H1 (cell line): ENCODE data around the gene KLHL33. TPM values are rescaled to one million over a fixed set of nuclear protein-coding genes. Genes with fewer than 3 reads are reported as not detected.

Source experiments
- CTCF ChIA-PET: fragments of 300-600 bp; sonication (Branson Sonifier 250); formaldehyde crosslinking; loops from one replicate; lab custom pipeline; 2021; ENCODE audit not compliant: partially characterized antibody; lab: Charles Lee
- POLR2A ChIA-PET: fragments of 300-600 bp; sonication (Branson Sonifier 250); formaldehyde crosslinking; loops from one replicate; lab custom pipeline; 2021; ENCODE audit warnings: inconsistent platforms; ENCODE audit not compliant: partially characterized antibody; lab: Charles Lee
- DNase-seq, 2 experiments: peaks; one replicate each; pipeline versions ENCODE4 v3.0.0 to v3.0.0-alpha.2; 2010 to 2022; ENCODE audit warnings: low spot score in 2 of 2, low read depth in 1 of 2, mixed read lengths in 1 of 2
- FAIRE-seq: peaks from 2 replicates; lab custom pipeline; 2011; peaks lifted over from hg19 to GRCh38; lab: Jason Lieb, UNC
- H2AFZ ChIP-seq: 2 replicates; pipeline ENCODE4 v1.8.1; 2012; ENCODE audit warnings: low read length, inconsistent platforms
- H2AK5ac ChIP-seq: 2 replicates; pipeline ENCODE4 v1.6.1; 2013; ENCODE audit warnings: low read depth, low read length
- H2BK120ac ChIP-seq: replicated peaks from 2 replicates; pipeline ENCODE3; 2013; ENCODE audit warnings: low read depth, low read length, inconsistent platforms
- H2BK12ac ChIP-seq: 2 replicates; pipeline ENCODE4 v1.6.1; 2013; ENCODE audit warnings: low read depth, low read length
- H2BK15ac ChIP-seq: 2 replicates; pipeline ENCODE4 v1.6.1; 2013; ENCODE audit warnings: low read length
- H2BK20ac ChIP-seq: 2 replicates; pipeline ENCODE4 v1.6.1; 2013; ENCODE audit warnings: low read length
- H2BK5ac ChIP-seq: 2 replicates; pipeline ENCODE4 v1.6.1; 2013; ENCODE audit warnings: low read depth, low read length
- H3K14ac ChIP-seq: 2 replicates; pipeline ENCODE4 v1.6.1; 2013; ENCODE audit warnings: inconsistent platforms; ENCODE audit not compliant: insufficient read length
- H3K18ac ChIP-seq: 2 replicates; pipeline ENCODE4 v1.6.1; 2013; ENCODE audit warnings: low read length; ENCODE audit errors: extremely low read depth
- H3K23ac ChIP-seq: 2 replicates; pipeline ENCODE4 v1.6.1; 2013; ENCODE audit warnings: inconsistent platforms; ENCODE audit not compliant: insufficient read length
- H3K23me2 ChIP-seq: 2 replicates; pipeline ENCODE4 v1.6.1; 2013; ENCODE audit warnings: low read depth, low read length
- H3K27ac ChIP-seq: 2 replicates; pipeline ENCODE4 v1.6.1; 2011; ENCODE audit warnings: low read depth, low read length, inconsistent platforms
- H3K27me3 ChIP-seq, 4 experiments: replicated peaks in 1 of 4; 1 replicate in 1 of 4; 2 replicates in 3 of 4; pipeline versions ENCODE4 v1.6.1 to v1.8.1; 2011 to 2013; ENCODE audit warnings: low read length in 3 of 4, mild to moderate bottlenecking in 3 of 4, inconsistent platforms in 2 of 4, mixed read lengths in 2 of 4, moderate library complexity in 1 of 4; ENCODE audit not compliant: control insufficient read depth in 3 of 4, insufficient read depth in 3 of 4; ENCODE audit errors: extremely low read depth in 1 of 4
- H3K36me3 ChIP-seq, 4 experiments: 2 replicates each; pipeline versions ENCODE4 v1.6.1 to v1.8.1; 2011 to 2013; ENCODE audit warnings: mild to moderate bottlenecking in 4 of 4, low read length in 3 of 4, moderate library complexity in 2 of 4, control low read depth in 1 of 4, inconsistent platforms in 1 of 4; ENCODE audit not compliant: insufficient read depth in 4 of 4, control insufficient read depth in 2 of 4
- H3K4ac ChIP-seq: replicated peaks from 2 replicates; pipeline ENCODE3; 2013; ENCODE audit warnings: low read length, low read depth, mixed read lengths, inconsistent platforms; ENCODE audit not compliant: insufficient read length
- H3K4me1 ChIP-seq, 4 experiments: replicated peaks in 1 of 4; 1 replicate in 1 of 4; 2 replicates in 3 of 4; pipeline versions ENCODE4 v1.6.1 to v1.8.1; 2011 to 2013; ENCODE audit warnings: low read length in 3 of 4, inconsistent platforms in 2 of 4, mixed read lengths in 1 of 4; ENCODE audit not compliant: insufficient read depth in 4 of 4, control insufficient read depth in 3 of 4
- H3K4me2 ChIP-seq, 2 experiments: 2 replicates each; pipeline versions ENCODE4 v1.6.1 to v1.8.1; 2011 to 2013; ENCODE audit warnings: low read depth in 2 of 2, low read length in 2 of 2, control low read depth in 1 of 2, inconsistent platforms in 1 of 2, mild to moderate bottlenecking in 1 of 2; ENCODE audit not compliant: insufficient read depth in 1 of 2
- H3K4me3 ChIP-seq, 4 experiments: fragments of 200-600, 300-600 bp in 1 of 4; sonication (generic), shearing (Covaris generic), sonication (Bioruptor Twin) in 1 of 4; 2 replicates each; pipeline versions ENCODE4 v1.5.1 to v1.8.1; 2011 to 2016; ENCODE audit warnings: low read length in 4 of 4, low read depth in 3 of 4, control low read depth in 2 of 4, inconsistent platforms in 2 of 4, mild to moderate bottlenecking in 2 of 4, mixed read lengths in 1 of 4, moderate library complexity in 1 of 4; ENCODE audit not compliant: insufficient read depth in 2 of 4; ENCODE audit errors: extremely low read depth in 1 of 4
- H3K56ac ChIP-seq: replicated peaks from 2 replicates; pipeline ENCODE3; 2013; ENCODE audit warnings: low read depth, mild to moderate bottlenecking, mixed read lengths, low read length, inconsistent platforms; ENCODE audit not compliant: insufficient read length
- H3K79me1 ChIP-seq: 2 replicates; pipeline ENCODE4 v1.6.1; 2013; ENCODE audit warnings: low read depth, low read length, control low read depth
- H3K79me2 ChIP-seq, 2 experiments: 2 replicates each; pipeline versions ENCODE4 v1.6.1 to v1.8.1; 2012 to 2013; ENCODE audit warnings: low read length in 2 of 2, mild to moderate bottlenecking in 2 of 2, inconsistent platforms in 1 of 2; ENCODE audit not compliant: insufficient read depth in 2 of 2, control insufficient read depth in 1 of 2
- H3K9ac ChIP-seq, 4 experiments: replicated peaks in 1 of 4; 1 replicate in 1 of 4; 2 replicates in 3 of 4; pipeline versions ENCODE4 v1.6.1 to v1.8.1; 2011 to 2013; ENCODE audit warnings: low read depth in 3 of 4, low read length in 3 of 4, control low read depth in 2 of 4, mild to moderate bottlenecking in 2 of 4, moderate library complexity in 2 of 4, inconsistent platforms in 1 of 4; ENCODE audit errors: extremely low read depth in 1 of 4
- H3K9me3 ChIP-seq, 2 experiments: 2 replicates each; pipeline versions ENCODE4 v1.6.1 to v1.8.1; 2012 to 2013; ENCODE audit warnings: mild to moderate bottlenecking in 2 of 2, moderate library complexity in 2 of 2, control low read depth in 1 of 2, inconsistent platforms in 1 of 2, low read depth in 1 of 2, low read length in 1 of 2, mixed read lengths in 1 of 2; ENCODE audit not compliant: insufficient read depth in 2 of 2
- H4K20me1 ChIP-seq, 2 experiments: replicated peaks in 1 of 2; 2 replicates each; pipeline versions ENCODE3 to v1.8.1; 2011 to 2013; ENCODE audit warnings: inconsistent platforms in 2 of 2, low read length in 2 of 2, mild to moderate bottlenecking in 1 of 2; ENCODE audit not compliant: insufficient read depth in 2 of 2, control insufficient read depth in 1 of 2
- H4K5ac ChIP-seq: 2 replicates; pipeline ENCODE4 v1.6.1; 2013; ENCODE audit warnings: low read length, low read depth, mixed read lengths, inconsistent platforms; ENCODE audit not compliant: insufficient read length
- H4K8ac ChIP-seq: 2 replicates; pipeline ENCODE4 v1.8.0; 2013; ENCODE audit warnings: mild to moderate bottlenecking, moderate library complexity, low read length, inconsistent platforms; ENCODE audit not compliant: insufficient read depth; ENCODE audit errors: extremely low read depth
- H4K91ac ChIP-seq: replicated peaks from 2 replicates; pipeline ENCODE3; 2013; ENCODE audit warnings: low read length, mixed read lengths, inconsistent platforms; ENCODE audit not compliant: insufficient read length
- BCL11A ChIP-seq, 2 experiments: IDR thresholded peaks; one replicate each; pipeline ENCODE4 v1.6.1; 2011; ENCODE audit warnings: low read depth in 2 of 2, low read length in 2 of 2, mild to moderate bottlenecking in 2 of 2
- CEBPB ChIP-seq: IDR thresholded peaks from 2 replicates; pipeline ENCODE4 v1.6.1; 2012; ENCODE audit warnings: low read depth, low read length
- EGR1 ChIP-seq: IDR thresholded peaks from 2 replicates; pipeline ENCODE4 v1.6.1; 2011; ENCODE audit warnings: low read depth, low read length, borderline replicate concordance
- FOSL1 ChIP-seq: IDR thresholded peaks from 2 replicates; pipeline ENCODE4 v1.6.1; 2011; ENCODE audit warnings: mild to moderate bottlenecking, low read depth, low read length, moderate library complexity; ENCODE audit not compliant: insufficient read depth
- GABPA ChIP-seq: IDR thresholded peaks from 2 replicates; pipeline ENCODE4 v1.6.1; 2011; ENCODE audit warnings: mild to moderate bottlenecking, low read length, moderate library complexity, borderline replicate concordance; ENCODE audit not compliant: insufficient read depth
- KDM5A ChIP-seq: fragments of 200-600 bp; IDR thresholded peaks from 2 replicates; pipeline ENCODE4 v1.7.1; 2012; ENCODE audit warnings: mild to moderate bottlenecking, low read length, inconsistent platforms, mixed read lengths
- MAFK ChIP-seq: IDR thresholded peaks from 2 replicates; pipeline ENCODE4 v1.6.1; 2012; ENCODE audit warnings: low read depth, mild to moderate bottlenecking, improper control_type of control experiment, low read length
- POU5F1 ChIP-seq: IDR thresholded peaks from 2 replicates; pipeline ENCODE4 v1.6.1; 2011; ENCODE audit warnings: low read depth, mild to moderate bottlenecking, low read length, moderate library complexity
- SAP30 ChIP-seq: fragments of 300-600 bp; sonication (generic); IDR thresholded peaks from 2 replicates; pipeline ENCODE4 v1.7.1; 2012; ENCODE audit warnings: low read length, moderate library complexity, mild to moderate bottlenecking, inconsistent platforms; ENCODE audit not compliant: insufficient read depth, insufficient replicate concordance
- SIN3A ChIP-seq, 2 experiments: IDR thresholded peaks in 1 of 2; conservative IDR thresholded peaks in 1 of 2; 2 replicates each; pipeline ENCODE4 v1.6.1; 2011 to 2012; ENCODE audit warnings: low read length in 2 of 2, improper control_type of control experiment in 1 of 2, low read depth in 1 of 2, mild to moderate bottlenecking in 1 of 2
- SP1 ChIP-seq: IDR thresholded peaks from 2 replicates; pipeline ENCODE4 v1.6.1; 2011; ENCODE audit warnings: low read depth, low read length
- SRF ChIP-seq: IDR thresholded peaks from 2 replicates; pipeline ENCODE4 v1.6.1; 2011; ENCODE audit warnings: mild to moderate bottlenecking, low read depth, low read length, moderate library complexity
- TEAD4 ChIP-seq: IDR thresholded peaks from 2 replicates; pipeline ENCODE4 v1.6.1; 2012; ENCODE audit warnings: low read depth, low read length, inconsistent platforms, mixed read lengths
- WGBS, 2 experiments: shearing (Covaris generic) in 1 of 2; methylation state at CpG; one replicate each; pipeline versions ENCODE4 v1.1.6 to v1.1.7; 2013 to 2015; ENCODE audit warnings: low lambda C conversion rate in 2 of 2, mixed read lengths in 2 of 2, inconsistent platforms in 1 of 2, low coverage in 1 of 2, missing lambda C conversion rate in 1 of 2; ENCODE audit not compliant: insufficient replicate concordance in 2 of 2, insufficient coverage in 1 of 2, insufficient read length in 1 of 2; ENCODE audit errors: extremely low coverage in 1 of 2, missing lambda C conversion rate in 1 of 2; 5-methylcytosine and 5-hydroxymethylcytosine counted together
- polyA plus RNA-seq, 7 experiments: library from polyadenylated mRNA; depleted of rRNA in 3 of 7; stranded (reverse) in 5 of 7; unstranded in 2 of 7; fragments of >200 nt in 5 of 7; fragments of 200-250 nt in 2 of 7; gene quantifications; 1 replicate in 5 of 7; 2 replicates in 1 of 7; 4 replicates in 1 of 7; pipeline versions ENCODE4 v1.2.1 to v1.2.3, GENCODE V29; 2011 to 2013; ENCODE audit warnings: missing spikeins in 2 of 7, mixed read lengths in 2 of 7
- total RNA-seq: library from RNA; stranded (reverse); fragmentation: NEBNext Ultra II Directional; extraction: Animal tissue kit (Norgen Biotek cat#: 25700); gene quantifications from 2 replicates; pipeline ENCODE4 v1.2.1, GENCODE V29; 2021

KLHL33 gene
- total and polyA plus RNA-seq, 2 of the 8 experiments (the other 6 are each of a cell fraction or from before 2014, with no cell fraction given), result 0.11 to 0.17 TPM

DNA sequence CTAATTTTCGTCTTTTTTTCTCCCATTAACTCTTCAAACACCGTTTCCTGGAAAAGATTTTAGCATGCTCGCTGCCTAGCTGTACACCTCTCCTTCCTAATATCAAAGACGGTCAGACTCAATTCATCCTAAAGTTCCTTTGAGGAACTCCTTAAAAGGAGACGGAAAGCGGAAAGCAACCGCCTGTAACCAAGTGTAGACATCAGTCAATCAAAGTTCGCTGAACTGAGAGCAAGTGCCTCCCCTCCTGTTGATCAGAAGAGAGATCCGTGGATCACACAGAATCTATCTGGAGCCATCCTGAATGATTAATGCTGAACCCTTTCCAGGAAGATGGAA lies 22.3 kb downstream of the KLHL33 start:
- CTCF ChIA-PET, result interaction anchor here (0.9 to 3.7 kb wide), 6 partner anchors 11 to 195 kb away, joined by 3 to 35 read pairs (median 6); partner anchors contain the start of genes APEX1 and OSGEP
- DNase-seq, result no peak

More for the DNA sequence above, 22.3 kb downstream of the KLHL33 start:
- Histone ChIP-seq H3K4me2 (peak overlapping the region; percentile 68 to 81), H3K4me3 (peak overlapping the region; percentile 91 to 97 (median 92)), H3K27ac (no peak overlapping the region), H4K5ac (no peak overlapping the region), H3K14ac (no peak overlapping the region), H3K9me3 (no peaks in the 10 kb centered on the region), H3K36me3 (no peaks in the 10 kb centered on the region), H2BK20ac (no peak overlapping the region), H3K18ac (no peak overlapping the region), H3K4ac (no peak overlapping the region), H3K79me1 (0 out of 2 replicates have a peak, but pooled peaks cover 3% of the 10 kb centered on the region), H2BK12ac (no peak overlapping the region), H3K4me1 (peaks cover 0 to 5% (median 3%) of the 10 kb centered on the region in 4 experiments; a peak in 3 of 7 replicates), H3K27me3 (no peaks in the 10 kb centered on the region), H2BK120ac (no peak overlapping the region), H4K8ac (no peak overlapping the region), H4K20me1 (no peaks in the 10 kb centered on the region), H4K91ac (no peak overlapping the region), H2AK5ac (no peak overlapping the region), H3K56ac (peak overlapping the region; percentile 60), H3K9ac (peak overlapping the region in 2 of 4 experiments; percentile 38 to 63; a peak in 5 of 7 replicates), H3K23ac (no peak overlapping the region), H3K23me2 (peaks cover 7% of the 10 kb centered on the region), H3K79me2 (no peaks in the 10 kb centered on the region; a peak in 1 of 4 replicates), H2BK5ac (no peak overlapping the region), H2AFZ (peak overlapping the region; percentile 37)
- FAIRE-seq, result no peak
- POLR2A ChIA-PET, result interaction anchor here (0.7 to 3.4 kb wide), 13 partner anchors 9 to 198 kb away, joined by 3 to 23 read pairs (median 3); partner anchors contain the start of genes APEX1, OSGEP and PARP2
- no peak for TF ChIP-seq KDM5A
- TF ChIP-seq TEAD4, result no peak
- no peak for TF ChIP-seq SIN3A (conservative IDR thresholded peaks at IDR 0.05 in 1 of 2, IDR thresholded peaks at IDR 0.05 in 1 of 2; ENCODE audit: low read depth in 1 of 2, low read length in 2 of 2)
- TF ChIP-seq MAFK, result no peak
- TF ChIP-seq POU5F1, result no peak
- no peak for TF ChIP-seq GABPA
- no peak for TF ChIP-seq CEBPB
- no peak for TF ChIP-seq BCL11A (IDR thresholded peaks at IDR 0.05; ENCODE audit: low read depth in 2 of 2, low read length in 2 of 2)
- TF ChIP-seq SP1, result no peak
- TF ChIP-seq EGR1, result no peak
- no peak for TF ChIP-seq SAP30
- TF ChIP-seq SRF, result no peak
- no peak for TF ChIP-seq FOSL1
- TF ChIP-seq, all 59 proteins: peak for 0
- WGBS, 2 experiments, result 5% methylated on average over 9 of the region's 9 CpGs; no CpG with 5 or more reads in 1 of the 2 experiments
- 0 out of 2 replicates have a peak overlapping the region, but pooled peaks have one; percentile 5 for H2BK15ac ChIP-seq
